ENCODE data around the gene SMIM27.

- TF ChIP-seq CTCF (IDR thresholded peaks at IDR 0.05; ENCODE audit: low read length) (no peak), EZH2 (IDR thresholded peaks at IDR 0.05; ENCODE audit: borderline replicate concordance, low read length) (no peak)
These were observed 49.7 kb upstream of the SMIM27 start for GRCh38 chr9:32502464-32502863.
